Panc1 (cell line): ENCODE results near the gene SPIB. TPM values are rescaled to one million over a fixed set of nuclear protein-coding genes. Genes with fewer than 3 reads are reported as not detected.

ENCODE experiments used
- ATAC-seq: fragments of 200-7000 bp; cut with Tn5 transposase; 2 replicates; pipeline ENCODE4 v1.9.1; 2020; ENCODE audit warnings: mild to moderate bottlenecking, moderate library complexity
- BruUV-seq: library from RNA; stranded (reverse); fragments of 400-500 nt; replicated peaks from 2 replicates; lab custom pipeline; 2021; lab: Mats Ljungman, UMichigan
- CTCF ChIA-PET: fragments of 300-600 bp; sonication (Branson Sonifier 250); formaldehyde crosslinking; loops from one replicate; lab custom pipeline; 2022; ENCODE audit warnings: antibody characterized with exemption; lab: Charles Lee
- POLR2A ChIA-PET: fragments of 300-600 bp; sonication (Branson Sonifier 250); formaldehyde crosslinking; loops from one replicate; lab custom pipeline; 2022; ENCODE audit warnings: antibody characterized with exemption; lab: Charles Lee
- DNase-seq: peaks from one replicate; pipeline ENCODE4 v3.0.0-alpha.2; 2010; ENCODE audit warnings: low read depth, low spot score
- H3K27ac ChIP-seq: 2 replicates; pipeline ENCODE4 v1.5.1; 2011; ENCODE audit warnings: mild to moderate bottlenecking, low read length, inconsistent platforms
- H3K27me3 ChIP-seq: fragments of 200-500 bp; sonication (Bioruptor generic); 2 replicates; pipeline ENCODE4 v1.6.0; 2014; ENCODE audit warnings: low read length, inconsistent platforms; ENCODE audit not compliant: control insufficient read depth, insufficient read depth
- H3K36me3 ChIP-seq: fragments of 200-500 bp; sonication (Bioruptor generic); 2 replicates; pipeline ENCODE4 v1.5.1; 2014; ENCODE audit warnings: inconsistent platforms, mild to moderate bottlenecking, low read length, moderate library complexity; ENCODE audit not compliant: control insufficient read depth, insufficient read depth
- H3K4me1 ChIP-seq: 2 replicates; pipeline ENCODE4 v1.5.1; 2011; ENCODE audit warnings: inconsistent platforms, mild to moderate bottlenecking, low read length, moderate library complexity; ENCODE audit not compliant: control insufficient read depth, insufficient read depth
- H3K4me3 ChIP-seq, 2 experiments: 2 replicates each; pipeline ENCODE4 v1.5.1; 2011 to 2012; ENCODE audit warnings: low read depth in 2 of 2, low read length in 2 of 2, mild to moderate bottlenecking in 2 of 2, inconsistent platforms in 1 of 2, moderate library complexity in 1 of 2
- H3K9me3 ChIP-seq: fragments of 200-500 bp; sonication (Bioruptor generic); 2 replicates; pipeline ENCODE4 v1.5.1; 2014; ENCODE audit warnings: low read depth, mild to moderate bottlenecking, inconsistent platforms, low read length, moderate library complexity; ENCODE audit not compliant: control insufficient read depth, insufficient read depth
- POLR2AphosphoS5 ChIP-seq: IDR thresholded peaks from 2 replicates; pipeline ENCODE4 v1.6.1; 2012; ENCODE audit warnings: mild to moderate bottlenecking, low read depth, low read length, moderate library complexity
- REST ChIP-seq, 2 experiments: IDR thresholded peaks; 2 replicates each; pipeline ENCODE4 v1.6.1; 2011 to 2012; ENCODE audit warnings: low read depth in 2 of 2, control low read depth in 1 of 2, low read length in 1 of 2, mild to moderate bottlenecking in 1 of 2, moderate library complexity in 1 of 2; ENCODE audit not compliant: insufficient read depth in 1 of 2
- SIN3A ChIP-seq: IDR thresholded peaks from 2 replicates; pipeline ENCODE4 v1.6.1; 2012; ENCODE audit warnings: low read depth, mild to moderate bottlenecking, low read length, moderate library complexity, borderline replicate concordance; ENCODE audit not compliant: insufficient read depth
- TCF7L2 ChIP-seq: IDR thresholded peaks from 2 replicates; pipeline ENCODE4 v1.6.1; 2011; ENCODE audit warnings: mild to moderate bottlenecking, low read depth, low read length, inconsistent platforms
- in situ Hi-C: cut with HindIII; loops from 2 replicates; pipeline ENCODE4 v1.10.0; 2016; ENCODE audit warnings: low sequenced_read_pairs, low pct_unique_long_range_greater_than_20kb
- intact Hi-C: fragments of 100-400 bp; cut with micrococcal nuclease; formaldehyde crosslinking; loops from one replicate; pipeline ENCODE4 v1.10.0; 2022; ENCODE audit not compliant: unreplicated experiment
- total RNA-seq: library from RNA; stranded (reverse); gene quantifications from one replicate; pipeline ENCODE4 v1.2.1, GENCODE V29; 2021; ENCODE audit not compliant: unreplicated experiment
- TF ChIP-seq, protein P1 (sequence below): fragments of 450-650 bp; IDR thresholded peaks from 2 replicates; pipeline ENCODE4 v1.5.1; 2017; ENCODE audit warnings: mild to moderate bottlenecking

Gene SPIB
- total RNA-seq, 1 experiment from 2014 or later: not detected

- no TSS peak for BruUV-seq
- POLR2A ChIA-PET: no interaction called here
These were observed 61.8 kb downstream of the SPIB start for GRCh38 chr19:50480281-50481111.

More at GRCh38 chr19:50480281-50481111, 61.8 kb downstream of the SPIB start:
- ATAC-seq (no peak), DNase-seq (no peak)
- Histone ChIP-seq H3K4me1 (no peaks in the 10 kb centered on the region), H3K36me3 (no peaks in the 10 kb centered on the region), H3K27me3 (no peaks in the 10 kb centered on the region), H3K9me3 (no peaks in the 10 kb centered on the region), H3K4me3 (no peak overlapping the region), H3K27ac (no peak overlapping the region)
- CTCF ChIA-PET: no interaction called here
- intact Hi-C loops: no loop called here
- TF ChIP-seq POLR2AphosphoS5: no peak
- no peak for TF ChIP-seq SIN3A
- TF ChIP-seq REST (IDR thresholded peaks at IDR 0.05; ENCODE audit: insufficient read depth in 1 of 2, low read depth in 2 of 2, low read length in 1 of 2): no peak
- TF ChIP-seq TCF7L2: no peak
- TF ChIP-seq, protein P1, sequence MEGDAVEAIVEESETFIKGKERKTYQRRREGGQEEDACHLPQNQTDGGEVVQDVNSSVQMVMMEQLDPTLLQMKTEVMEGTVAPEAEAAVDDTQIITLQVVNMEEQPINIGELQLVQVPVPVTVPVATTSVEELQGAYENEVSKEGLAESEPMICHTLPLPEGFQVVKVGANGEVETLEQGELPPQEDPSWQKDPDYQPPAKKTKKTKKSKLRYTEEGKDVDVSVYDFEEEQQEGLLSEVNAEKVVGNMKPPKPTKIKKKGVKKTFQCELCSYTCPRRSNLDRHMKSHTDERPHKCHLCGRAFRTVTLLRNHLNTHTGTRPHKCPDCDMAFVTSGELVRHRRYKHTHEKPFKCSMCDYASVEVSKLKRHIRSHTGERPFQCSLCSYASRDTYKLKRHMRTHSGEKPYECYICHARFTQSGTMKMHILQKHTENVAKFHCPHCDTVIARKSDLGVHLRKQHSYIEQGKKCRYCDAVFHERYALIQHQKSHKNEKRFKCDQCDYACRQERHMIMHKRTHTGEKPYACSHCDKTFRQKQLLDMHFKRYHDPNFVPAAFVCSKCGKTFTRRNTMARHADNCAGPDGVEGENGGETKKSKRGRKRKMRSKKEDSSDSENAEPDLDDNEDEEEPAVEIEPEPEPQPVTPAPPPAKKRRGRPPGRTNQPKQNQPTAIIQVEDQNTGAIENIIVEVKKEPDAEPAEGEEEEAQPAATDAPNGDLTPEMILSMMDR: no peak
- in situ Hi-C loops: no loop called here

Other genes with a start within 250 kb of the SPIB start
- gene MYH14, start 215.3 kb upstream of the SPIB start, total RNA-seq: 23.8 TPM
- gene KCNC3, start 89.6 kb upstream of the SPIB start, total RNA-seq: 10.8 TPM
- 2.5 TPM for gene NAPSA, start 53.3 kb upstream of the SPIB start, total RNA-seq
- gene NR1H2, start 42.5 kb upstream of the SPIB start, total RNA-seq: 55.8 TPM
- 71.7 TPM for gene POLD1, start 34.6 kb upstream of the SPIB start, total RNA-seq
- gene MYBPC2, start 14.0 kb downstream of the SPIB start, total RNA-seq: 0.18 TPM
- gene EMC10, start 57.6 kb downstream of the SPIB start, total RNA-seq: 66.7 TPM
- gene GARIN5A, start 57.9 kb downstream of the SPIB start, total RNA-seq: 2.0 TPM
- 51.8 TPM for gene JOSD2, start 92.3 kb downstream of the SPIB start, total RNA-seq
- not detected for gene ASPDH, start 95.0 kb downstream of the SPIB start, total RNA-seq
- 0.57 TPM for gene LRRC4B, start 149.5 kb downstream of the SPIB start, total RNA-seq
- not detected for gene SYT3, start 220.9 kb downstream of the SPIB start, total RNA-seq
- gene C19orf81, start 230.5 kb downstream of the SPIB start, total RNA-seq: 0.98 TPM